GM06990 (cell line): Measurements from ENCODE around the gene HFE.

Source experiments
- DNase-seq: peaks from one replicate; pipeline ENCODE4 v3.0.0-alpha.2; 2011; ENCODE audit not compliant: insufficient read length; ENCODE audit errors: extremely low read depth
- H3K27me3 ChIP-seq: replicated peaks from 2 replicates; pipeline ENCODE4 v1.6.0; 2011; ENCODE audit warnings: low read length; ENCODE audit not compliant: control insufficient read depth, insufficient read depth
- H3K36me3 ChIP-seq: 2 replicates; pipeline ENCODE4 v1.5.1; 2011; ENCODE audit warnings: low read length; ENCODE audit not compliant: control insufficient read depth, insufficient read depth
- H3K4me3 ChIP-seq: replicated peaks from 2 replicates; pipeline ENCODE4 v1.5.1; 2011; ENCODE audit warnings: low read depth, mild to moderate bottlenecking, control low read depth, low read length
- TF ChIP-seq, protein P1 (sequence below): IDR thresholded peaks from 2 replicates; pipeline ENCODE4 v1.5.1; 2011; ENCODE audit warnings: low read length, control low read depth, mild to moderate bottlenecking, inconsistent platforms; ENCODE audit not compliant: insufficient read depth, poor library complexity, severe bottlenecking

Gene HFE

GRCh38 chr6:26105109-26105730 lies 18.0 kb downstream of the HFE start:
- DNase-seq = no peak
- H3K4me3 ChIP-seq = no peak overlapping the region
- no peaks in the 10 kb centered on the region for H3K36me3 ChIP-seq
- no peaks in the 10 kb centered on the region for H3K27me3 ChIP-seq
- TF ChIP-seq, protein P1, sequence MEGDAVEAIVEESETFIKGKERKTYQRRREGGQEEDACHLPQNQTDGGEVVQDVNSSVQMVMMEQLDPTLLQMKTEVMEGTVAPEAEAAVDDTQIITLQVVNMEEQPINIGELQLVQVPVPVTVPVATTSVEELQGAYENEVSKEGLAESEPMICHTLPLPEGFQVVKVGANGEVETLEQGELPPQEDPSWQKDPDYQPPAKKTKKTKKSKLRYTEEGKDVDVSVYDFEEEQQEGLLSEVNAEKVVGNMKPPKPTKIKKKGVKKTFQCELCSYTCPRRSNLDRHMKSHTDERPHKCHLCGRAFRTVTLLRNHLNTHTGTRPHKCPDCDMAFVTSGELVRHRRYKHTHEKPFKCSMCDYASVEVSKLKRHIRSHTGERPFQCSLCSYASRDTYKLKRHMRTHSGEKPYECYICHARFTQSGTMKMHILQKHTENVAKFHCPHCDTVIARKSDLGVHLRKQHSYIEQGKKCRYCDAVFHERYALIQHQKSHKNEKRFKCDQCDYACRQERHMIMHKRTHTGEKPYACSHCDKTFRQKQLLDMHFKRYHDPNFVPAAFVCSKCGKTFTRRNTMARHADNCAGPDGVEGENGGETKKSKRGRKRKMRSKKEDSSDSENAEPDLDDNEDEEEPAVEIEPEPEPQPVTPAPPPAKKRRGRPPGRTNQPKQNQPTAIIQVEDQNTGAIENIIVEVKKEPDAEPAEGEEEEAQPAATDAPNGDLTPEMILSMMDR = no peak

- TF ChIP-seq, protein P1 = no peak
- DNase-seq = no peak
- H3K4me3 ChIP-seq = no peak overlapping the region
- no peaks in the 10 kb centered on the region for H3K36me3 ChIP-seq
- H3K27me3 ChIP-seq = no peaks in the 10 kb centered on the region
Observed at GRCh38 chr6:26105842-26106241, 18.6 kb downstream of the HFE start.

GRCh38 chr6:26107935-26108334 lies 20.7 kb downstream of the HFE start:
- Histone ChIP-seq H3K27me3 (no peaks in the 10 kb centered on the region), H3K36me3 (no peaks in the 10 kb centered on the region), H3K4me3 (no peak overlapping the region)
- DNase-seq = no peak
- TF ChIP-seq, protein P1 = no peak

- Histone ChIP-seq H3K27me3 (no peaks in the 10 kb centered on the region), H3K4me3 (no peak overlapping the region), H3K36me3 (no peaks in the 10 kb centered on the region)
- no peak for DNase-seq
- TF ChIP-seq, protein P1 = no peak
Observed at GRCh38 chr6:26109772-26110171, 22.5 kb downstream of the HFE start.

DNA sequence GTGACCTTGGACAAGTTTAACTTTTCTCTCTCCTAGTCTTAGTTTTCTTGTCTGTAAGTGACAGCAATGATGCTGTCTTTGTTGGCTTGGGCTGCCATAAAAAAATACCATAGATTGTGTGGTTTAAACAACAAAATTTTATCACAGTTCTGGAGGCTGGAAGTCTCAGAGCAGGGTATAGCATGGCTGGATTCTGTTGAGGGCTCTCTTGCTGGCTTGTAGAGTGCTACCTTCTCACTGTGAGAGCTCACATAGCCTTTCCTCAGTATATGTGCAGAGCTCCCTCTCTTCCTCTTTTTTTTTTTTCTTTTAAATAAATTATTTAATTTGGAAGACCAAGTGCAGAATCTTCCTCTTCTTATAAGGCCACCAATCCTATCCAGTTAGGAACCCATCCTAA lies 26.3 kb downstream of the HFE start:
- DNase-seq = no peak
- H3K27me3 ChIP-seq = no peaks in the 10 kb centered on the region
- TF ChIP-seq, protein P1 = no peak
- H3K36me3 ChIP-seq = no peaks in the 10 kb centered on the region
- H3K4me3 ChIP-seq = no peak overlapping the region

DNA sequence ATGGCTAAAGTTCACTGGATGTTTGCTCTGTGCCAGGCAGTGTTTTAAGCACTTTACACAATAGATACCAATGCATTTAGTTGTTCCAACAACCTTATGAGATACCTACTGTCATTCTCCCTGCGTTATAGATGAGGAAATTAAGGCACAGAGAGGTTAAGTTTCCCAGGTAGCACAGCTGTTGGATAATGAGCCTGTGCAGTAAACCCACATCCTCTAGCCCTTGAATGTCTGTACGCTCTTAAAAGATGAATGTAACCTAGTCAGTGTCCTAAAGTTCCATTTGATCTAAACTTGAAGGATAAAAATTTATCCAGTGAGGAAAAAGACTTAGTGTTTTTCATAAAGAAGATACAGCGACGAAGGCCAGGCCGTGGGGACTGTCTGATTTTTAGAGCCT lies 28.0 kb downstream of the HFE start:
- Histone ChIP-seq H3K36me3 (no peaks in the 10 kb centered on the region), H3K4me3 (no peak overlapping the region), H3K27me3 (no peaks in the 10 kb centered on the region)
- TF ChIP-seq, protein P1 = no peak
- DNase-seq = no peak
